ENCODE data around the gene MISP3. TPM values are rescaled to one million over a fixed set of nuclear protein-coding genes. Genes with fewer than 3 reads are reported as not detected.
A peak's percentile ranks its signal among the peaks of the same experiment; 100 is the strongest.

The MISP3 gene
- total RNA-seq, 1 donor from 2014 or later = 0.79 TPM

DNA sequence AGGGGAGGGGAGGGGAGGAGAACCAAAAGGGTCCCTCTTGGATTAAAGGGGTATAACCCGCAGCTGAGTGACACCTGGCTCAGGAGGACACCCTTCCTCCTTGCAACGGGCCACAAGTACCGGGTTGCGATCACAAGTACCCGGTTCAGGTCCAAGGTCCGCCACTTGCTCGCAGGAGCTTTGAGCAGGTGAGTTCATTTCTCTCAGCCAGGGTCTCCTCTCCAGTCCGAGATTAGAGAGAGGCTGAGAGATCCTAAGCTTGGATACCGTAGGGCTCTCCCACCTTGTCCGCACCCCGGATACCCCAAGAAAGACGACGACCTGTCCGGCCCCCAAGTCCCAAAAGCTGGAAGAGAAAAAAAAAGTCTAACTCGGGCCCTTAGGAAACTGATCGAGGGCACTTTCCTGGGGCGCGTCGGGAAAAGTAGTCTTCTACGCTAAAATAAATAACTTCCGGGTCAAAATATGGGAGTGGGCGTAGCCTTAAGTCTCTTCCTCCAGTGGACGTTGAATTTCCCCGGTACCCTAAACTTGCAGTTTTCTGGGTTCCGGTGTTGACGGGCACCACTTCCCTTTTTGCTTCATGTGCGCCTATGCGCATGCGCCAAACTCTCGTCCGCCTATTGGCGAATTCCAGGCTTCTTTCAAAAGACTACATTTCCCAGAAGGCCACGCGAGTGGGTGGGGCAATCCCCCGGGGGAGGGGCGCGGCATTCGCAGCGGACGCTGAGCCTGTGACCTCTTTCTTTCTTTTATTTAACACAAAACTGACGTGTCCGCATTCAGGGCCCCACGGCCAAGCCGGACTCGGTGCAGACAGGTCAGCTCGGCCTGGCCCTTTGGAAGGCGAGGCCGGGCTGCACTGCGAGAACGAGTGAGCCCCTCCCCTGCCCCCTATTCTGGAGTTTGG lies 8.6 kb downstream of the MISP3 start:
- TF ChIP-seq, protein P1, sequence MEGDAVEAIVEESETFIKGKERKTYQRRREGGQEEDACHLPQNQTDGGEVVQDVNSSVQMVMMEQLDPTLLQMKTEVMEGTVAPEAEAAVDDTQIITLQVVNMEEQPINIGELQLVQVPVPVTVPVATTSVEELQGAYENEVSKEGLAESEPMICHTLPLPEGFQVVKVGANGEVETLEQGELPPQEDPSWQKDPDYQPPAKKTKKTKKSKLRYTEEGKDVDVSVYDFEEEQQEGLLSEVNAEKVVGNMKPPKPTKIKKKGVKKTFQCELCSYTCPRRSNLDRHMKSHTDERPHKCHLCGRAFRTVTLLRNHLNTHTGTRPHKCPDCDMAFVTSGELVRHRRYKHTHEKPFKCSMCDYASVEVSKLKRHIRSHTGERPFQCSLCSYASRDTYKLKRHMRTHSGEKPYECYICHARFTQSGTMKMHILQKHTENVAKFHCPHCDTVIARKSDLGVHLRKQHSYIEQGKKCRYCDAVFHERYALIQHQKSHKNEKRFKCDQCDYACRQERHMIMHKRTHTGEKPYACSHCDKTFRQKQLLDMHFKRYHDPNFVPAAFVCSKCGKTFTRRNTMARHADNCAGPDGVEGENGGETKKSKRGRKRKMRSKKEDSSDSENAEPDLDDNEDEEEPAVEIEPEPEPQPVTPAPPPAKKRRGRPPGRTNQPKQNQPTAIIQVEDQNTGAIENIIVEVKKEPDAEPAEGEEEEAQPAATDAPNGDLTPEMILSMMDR (IDR thresholded peaks at IDR 0.05; ENCODE audit: insufficient read depth, low read depth, low read length) = no peak
- no peak for TF ChIP-seq EZH2 (IDR thresholded peaks at IDR 0.05; ENCODE audit: insufficient read depth, low read length)
- peak; percentile 97 for DNase-seq (ENCODE audit: low read depth)
- Mint-ChIP-seq H3K27me3 (ENCODE audit: low read depth, unreplicated experiment) (no peaks in the 10 kb centered on the region), H3K4me3 (ENCODE audit: unreplicated experiment) (peak overlapping the region; percentile 93), H3K36me3 (ENCODE audit: low read depth, unreplicated experiment) (peaks cover 6% of the 10 kb centered on the region), H3K4me1 (ENCODE audit: low read depth, unreplicated experiment) (no peaks in the 10 kb centered on the region), H3K9me3 (ENCODE audit: unreplicated experiment) (no peaks in the 10 kb centered on the region), H3K27ac (ENCODE audit: unreplicated experiment) (peak overlapping the region; percentile 93)
- H3K9me3 ChIP-seq (ENCODE audit: insufficient read depth, low read depth, low read length) = no peaks in the 10 kb centered on the region
- H4K20me1 ChIP-seq (ENCODE audit: insufficient read depth, low read length) = no peaks in the 10 kb centered on the region
- H3K27ac ChIP-seq (ENCODE audit: low read depth, low read length) = peak overlapping the region; percentile 74
- no peaks in the 10 kb centered on the region for H3K79me2 ChIP-seq (ENCODE audit: insufficient read depth, low read length)
- H3K4me3 ChIP-seq (ENCODE audit: insufficient read depth, low read depth, low read length) = peak overlapping the region; percentile 76
- FAIRE-seq = peak; percentile 94
- peak overlapping the region; percentile 96 for H3K4me2 ChIP-seq (ENCODE audit: low read length)
- H3K9ac ChIP-seq (ENCODE audit: low read length) = peak overlapping the region; percentile 91
- H3K4me1 ChIP-seq (ENCODE audit: insufficient read depth, low read length) = peaks cover 6% of the 10 kb centered on the region
- H2AFZ ChIP-seq (ENCODE audit: low read depth, low read length) = peak overlapping the region; percentile 98
- no peaks in the 10 kb centered on the region for H3K27me3 ChIP-seq (ENCODE audit: insufficient read depth, low read length)
- no peaks in the 10 kb centered on the region for H3K36me3 ChIP-seq (ENCODE audit: insufficient read depth, low read length)

DNA sequence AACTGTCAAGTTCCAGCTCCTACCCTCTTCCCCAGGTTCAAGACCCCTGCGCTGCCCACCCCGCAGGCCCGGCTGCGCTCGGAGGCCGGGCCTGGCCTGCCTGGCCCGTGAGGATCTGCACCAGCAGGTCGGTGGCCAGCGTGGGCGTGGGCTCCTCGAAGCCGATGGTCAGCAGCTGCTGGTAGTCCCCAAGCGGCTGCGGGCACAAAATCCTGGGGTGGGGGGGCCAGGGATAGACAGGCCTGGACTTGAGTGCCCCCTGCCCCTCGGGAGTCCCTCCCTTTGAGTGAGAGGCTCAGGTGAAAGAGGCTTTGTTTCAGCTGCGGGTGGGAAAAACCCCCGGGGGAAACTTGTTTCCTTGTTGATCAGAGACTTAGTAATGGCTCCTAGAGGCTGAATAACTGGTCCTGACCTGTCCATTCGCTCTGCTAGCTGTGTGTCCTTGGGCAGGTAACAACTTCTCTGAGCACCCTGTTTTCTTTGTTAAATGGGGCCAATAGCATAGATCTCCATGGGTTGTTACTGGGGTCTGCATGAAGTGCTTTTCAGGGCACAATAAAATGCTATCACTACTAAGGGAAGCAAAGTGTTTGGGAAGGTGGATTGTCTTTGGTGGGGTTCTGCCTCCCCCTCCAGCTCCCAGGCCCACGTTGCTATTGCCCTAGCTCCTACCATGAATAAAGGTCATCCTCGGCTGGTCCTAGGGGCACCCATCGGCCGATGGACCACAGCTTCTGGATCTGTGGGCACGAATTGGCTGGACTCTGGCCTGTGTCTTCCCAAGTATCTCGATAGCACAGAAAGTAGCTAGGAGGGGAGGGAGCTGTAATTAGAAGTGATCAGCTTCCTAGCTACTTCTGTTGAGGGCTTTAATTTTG lies 9.4 kb downstream of the MISP3 start:
- Mint-ChIP-seq H3K27me3 (ENCODE audit: low read depth, unreplicated experiment) (no peaks in the 10 kb centered on the region), H3K36me3 (ENCODE audit: low read depth, unreplicated experiment) (peaks cover 8% of the 10 kb centered on the region), H3K9me3 (ENCODE audit: unreplicated experiment) (no peaks in the 10 kb centered on the region), H3K4me1 (ENCODE audit: low read depth, unreplicated experiment) (no peaks in the 10 kb centered on the region), H3K27ac (ENCODE audit: unreplicated experiment) (peak overlapping the region; percentile 75), H3K4me3 (ENCODE audit: unreplicated experiment) (peak overlapping the region; percentile 93)
- Histone ChIP-seq H3K4me1 (ENCODE audit: insufficient read depth, low read length) (peaks cover 6% of the 10 kb centered on the region), H4K20me1 (ENCODE audit: insufficient read depth, low read length) (no peaks in the 10 kb centered on the region), H3K79me2 (ENCODE audit: insufficient read depth, low read length) (no peaks in the 10 kb centered on the region), H3K27ac (ENCODE audit: low read depth, low read length) (peak overlapping the region; percentile 44), H3K9ac (ENCODE audit: low read length) (peak overlapping the region; percentile 84), H3K4me2 (ENCODE audit: low read length) (peak overlapping the region; percentile 96), H2AFZ (ENCODE audit: low read depth, low read length) (peak overlapping the region; percentile 83), H3K36me3 (ENCODE audit: insufficient read depth, low read length) (no peaks in the 10 kb centered on the region), H3K9me3 (ENCODE audit: insufficient read depth, low read depth, low read length) (no peaks in the 10 kb centered on the region), H3K4me3 (ENCODE audit: insufficient read depth, low read depth, low read length) (peak overlapping the region; percentile 76), H3K27me3 (ENCODE audit: insufficient read depth, low read length) (no peaks in the 10 kb centered on the region)
- FAIRE-seq (no peak), DNase-seq (ENCODE audit: low read depth) (peak; percentile 31)
- no peak for TF ChIP-seq EZH2 (IDR thresholded peaks at IDR 0.05; ENCODE audit: insufficient read depth, low read length)
- TF ChIP-seq, protein P1 (IDR thresholded peaks at IDR 0.05; ENCODE audit: insufficient read depth, low read depth, low read length) = no peak
